Measurements from ENCODE around the gene CCDC179. TPM values are rescaled to one million over a fixed set of nuclear protein-coding genes. Genes with fewer than 3 reads are reported as not detected.

Gene CCDC179
- total and polyA plus RNA-seq, 9 of the 15 experiments (the other 6 are each of a cell fraction or from before 2014, with no cell fraction given): not detected

DNA sequence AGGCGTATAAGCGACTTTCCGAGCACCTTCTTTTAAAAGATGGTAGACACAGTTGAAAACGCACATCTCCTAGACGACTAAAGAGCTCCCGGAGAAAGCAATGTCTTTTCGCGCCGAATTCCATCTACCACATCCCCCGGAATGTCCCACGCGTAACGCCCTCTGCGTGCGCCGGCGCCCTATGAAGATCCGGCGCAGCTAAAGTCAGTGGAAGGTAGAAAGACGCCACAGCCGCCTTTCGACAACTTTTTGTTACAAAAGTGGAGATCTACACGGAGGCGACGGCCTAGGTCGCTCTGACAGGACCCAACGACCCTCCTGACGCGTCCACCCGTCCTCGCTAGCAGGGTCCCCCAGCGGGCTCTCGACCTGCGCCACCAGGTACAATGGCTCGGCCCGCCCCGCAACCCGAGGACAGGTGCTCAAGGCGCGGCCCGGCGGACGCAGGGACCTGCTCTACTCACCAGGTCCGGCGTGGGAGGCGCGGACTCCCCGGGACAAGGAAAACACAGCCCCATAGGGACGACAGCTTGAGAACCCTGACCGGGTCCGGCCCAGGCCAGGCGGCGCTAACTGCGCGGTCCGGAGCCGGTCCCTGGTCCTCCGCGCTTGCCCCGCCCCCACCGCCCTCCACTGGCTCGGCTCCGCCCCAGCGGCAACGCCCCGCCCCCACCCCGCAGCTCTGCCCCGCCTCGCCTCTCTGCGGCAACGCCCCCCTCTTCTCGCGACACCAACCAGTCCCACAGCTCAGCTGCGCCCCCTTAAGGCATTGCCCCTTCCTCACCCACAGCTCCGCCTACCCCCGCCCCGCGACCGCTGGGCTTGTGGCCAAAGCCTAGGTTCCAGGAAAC, 30.8 kb downstream of the CCDC179 start, which contains the start of gene SVIP (continued):
- TF ChIP-seq, protein P1, sequence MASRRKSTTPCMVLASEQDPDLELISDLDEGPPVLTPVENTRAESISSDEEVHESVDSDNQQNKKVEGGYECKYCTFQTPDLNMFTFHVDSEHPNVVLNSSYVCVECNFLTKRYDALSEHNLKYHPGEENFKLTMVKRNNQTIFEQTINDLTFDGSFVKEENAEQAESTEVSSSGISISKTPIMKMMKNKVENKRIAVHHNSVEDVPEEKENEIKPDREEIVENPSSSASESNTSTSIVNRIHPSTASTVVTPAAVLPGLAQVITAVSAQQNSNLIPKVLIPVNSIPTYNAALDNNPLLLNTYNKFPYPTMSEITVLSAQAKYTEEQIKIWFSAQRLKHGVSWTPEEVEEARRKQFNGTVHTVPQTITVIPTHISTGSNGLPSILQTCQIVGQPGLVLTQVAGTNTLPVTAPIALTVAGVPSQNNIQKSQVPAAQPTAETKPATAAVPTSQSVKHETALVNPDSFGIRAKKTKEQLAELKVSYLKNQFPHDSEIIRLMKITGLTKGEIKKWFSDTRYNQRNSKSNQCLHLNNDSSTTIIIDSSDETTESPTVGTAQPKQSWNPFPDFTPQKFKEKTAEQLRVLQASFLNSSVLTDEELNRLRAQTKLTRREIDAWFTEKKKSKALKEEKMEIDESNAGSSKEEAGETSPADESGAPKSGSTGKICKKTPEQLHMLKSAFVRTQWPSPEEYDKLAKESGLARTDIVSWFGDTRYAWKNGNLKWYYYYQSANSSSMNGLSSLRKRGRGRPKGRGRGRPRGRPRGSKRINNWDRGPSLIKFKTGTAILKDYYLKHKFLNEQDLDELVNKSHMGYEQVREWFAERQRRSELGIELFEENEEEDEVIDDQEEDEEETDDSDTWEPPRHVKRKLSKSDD (conservative IDR thresholded peaks at IDR 0.05; ENCODE audit: low read length): no peak
- no peak for TF ChIP-seq FUS (optimal IDR thresholded peaks at IDR 0.05; ENCODE audit: low read depth, low read length)
- TF ChIP-seq, protein P2, sequence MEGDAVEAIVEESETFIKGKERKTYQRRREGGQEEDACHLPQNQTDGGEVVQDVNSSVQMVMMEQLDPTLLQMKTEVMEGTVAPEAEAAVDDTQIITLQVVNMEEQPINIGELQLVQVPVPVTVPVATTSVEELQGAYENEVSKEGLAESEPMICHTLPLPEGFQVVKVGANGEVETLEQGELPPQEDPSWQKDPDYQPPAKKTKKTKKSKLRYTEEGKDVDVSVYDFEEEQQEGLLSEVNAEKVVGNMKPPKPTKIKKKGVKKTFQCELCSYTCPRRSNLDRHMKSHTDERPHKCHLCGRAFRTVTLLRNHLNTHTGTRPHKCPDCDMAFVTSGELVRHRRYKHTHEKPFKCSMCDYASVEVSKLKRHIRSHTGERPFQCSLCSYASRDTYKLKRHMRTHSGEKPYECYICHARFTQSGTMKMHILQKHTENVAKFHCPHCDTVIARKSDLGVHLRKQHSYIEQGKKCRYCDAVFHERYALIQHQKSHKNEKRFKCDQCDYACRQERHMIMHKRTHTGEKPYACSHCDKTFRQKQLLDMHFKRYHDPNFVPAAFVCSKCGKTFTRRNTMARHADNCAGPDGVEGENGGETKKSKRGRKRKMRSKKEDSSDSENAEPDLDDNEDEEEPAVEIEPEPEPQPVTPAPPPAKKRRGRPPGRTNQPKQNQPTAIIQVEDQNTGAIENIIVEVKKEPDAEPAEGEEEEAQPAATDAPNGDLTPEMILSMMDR (IDR thresholded peaks at IDR 0.05 in 2 of 3, conservative IDR thresholded peaks at IDR 0.05 in 1 of 3; ENCODE audit: insufficient read depth in 2 of 3, low read depth in 1 of 3, low read length in 3 of 3): peak; percentile 71 to 90 (median 86)
- no peak for TF ChIP-seq PHTF2 (CRISPR knock-in tag; IDR thresholded peaks at IDR 0.05)
- TF ChIP-seq, protein P3, sequence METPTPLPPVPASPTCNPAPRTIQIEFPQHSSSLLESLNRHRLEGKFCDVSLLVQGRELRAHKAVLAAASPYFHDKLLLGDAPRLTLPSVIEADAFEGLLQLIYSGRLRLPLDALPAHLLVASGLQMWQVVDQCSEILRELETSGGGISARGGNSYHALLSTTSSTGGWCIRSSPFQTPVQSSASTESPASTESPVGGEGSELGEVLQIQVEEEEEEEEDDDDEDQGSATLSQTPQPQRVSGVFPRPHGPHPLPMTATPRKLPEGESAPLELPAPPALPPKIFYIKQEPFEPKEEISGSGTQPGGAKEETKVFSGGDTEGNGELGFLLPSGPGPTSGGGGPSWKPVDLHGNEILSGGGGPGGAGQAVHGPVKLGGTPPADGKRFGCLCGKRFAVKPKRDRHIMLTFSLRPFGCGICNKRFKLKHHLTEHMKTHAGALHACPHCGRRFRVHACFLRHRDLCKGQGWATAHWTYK (CRISPR knock-in tag; IDR thresholded peaks at IDR 0.05): peak; percentile 42; the same call in 1 of the 2 replicates
- no peak for TF ChIP-seq ESRRA (IDR thresholded peaks at IDR 0.05; ENCODE audit: borderline replicate concordance, low read depth)
- TF ChIP-seq TBL1XR1 (IDR thresholded peaks at IDR 0.05; ENCODE audit: low read length in 2 of 2): no peak
- peak; percentile 25 for TF ChIP-seq HMGN3 (IDR thresholded peaks at IDR 0.05; ENCODE audit: borderline replicate concordance, extremely low read depth, insufficient read length, low read depth, low read length)
- TF ChIP-seq MAFF (IDR thresholded peaks at IDR 0.05; ENCODE audit: low read length): no peak
- 0 out of 2 replicates have a peak, but pooled peaks have one; percentile 68 for TF ChIP-seq FOXP1 (CRISPR knock-in tag; IDR thresholded peaks at IDR 0.05)
- 0 out of 2 replicates have a peak, but pooled peaks have one; percentile 31 for TF ChIP-seq ZNF12 (CRISPR knock-in tag; IDR thresholded peaks at IDR 0.05)
- TF ChIP-seq TGIF2 (CRISPR knock-in tag; IDR thresholded peaks at IDR 0.05): no peak
- no peak for TF ChIP-seq NUFIP1 (IDR thresholded peaks at IDR 0.05; ENCODE audit: partially characterized antibody)
- TF ChIP-seq, protein P4, sequence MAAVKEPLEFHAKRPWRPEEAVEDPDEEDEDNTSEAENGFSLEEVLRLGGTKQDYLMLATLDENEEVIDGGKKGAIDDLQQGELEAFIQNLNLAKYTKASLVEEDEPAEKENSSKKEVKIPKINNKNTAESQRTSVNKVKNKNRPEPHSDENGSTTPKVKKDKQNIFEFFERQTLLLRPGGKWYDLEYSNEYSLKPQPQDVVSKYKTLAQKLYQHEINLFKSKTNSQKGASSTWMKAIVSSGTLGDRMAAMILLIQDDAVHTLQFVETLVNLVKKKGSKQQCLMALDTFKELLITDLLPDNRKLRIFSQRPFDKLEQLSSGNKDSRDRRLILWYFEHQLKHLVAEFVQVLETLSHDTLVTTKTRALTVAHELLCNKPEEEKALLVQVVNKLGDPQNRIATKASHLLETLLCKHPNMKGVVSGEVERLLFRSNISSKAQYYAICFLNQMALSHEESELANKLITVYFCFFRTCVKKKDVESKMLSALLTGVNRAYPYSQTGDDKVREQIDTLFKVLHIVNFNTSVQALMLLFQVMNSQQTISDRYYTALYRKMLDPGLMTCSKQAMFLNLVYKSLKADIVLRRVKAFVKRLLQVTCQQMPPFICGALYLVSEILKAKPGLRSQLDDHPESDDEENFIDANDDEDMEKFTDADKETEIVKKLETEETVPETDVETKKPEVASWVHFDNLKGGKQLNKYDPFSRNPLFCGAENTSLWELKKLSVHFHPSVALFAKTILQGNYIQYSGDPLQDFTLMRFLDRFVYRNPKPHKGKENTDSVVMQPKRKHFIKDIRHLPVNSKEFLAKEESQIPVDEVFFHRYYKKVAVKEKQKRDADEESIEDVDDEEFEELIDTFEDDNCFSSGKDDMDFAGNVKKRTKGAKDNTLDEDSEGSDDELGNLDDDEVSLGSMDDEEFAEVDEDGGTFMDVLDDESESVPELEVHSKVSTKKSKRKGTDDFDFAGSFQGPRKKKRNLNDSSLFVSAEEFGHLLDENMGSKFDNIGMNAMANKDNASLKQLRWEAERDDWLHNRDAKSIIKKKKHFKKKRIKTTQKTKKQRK (IDR thresholded peaks at IDR 0.05; ENCODE audit: borderline replicate concordance, low read depth, low read length): no peak
- TF ChIP-seq, protein P5, sequence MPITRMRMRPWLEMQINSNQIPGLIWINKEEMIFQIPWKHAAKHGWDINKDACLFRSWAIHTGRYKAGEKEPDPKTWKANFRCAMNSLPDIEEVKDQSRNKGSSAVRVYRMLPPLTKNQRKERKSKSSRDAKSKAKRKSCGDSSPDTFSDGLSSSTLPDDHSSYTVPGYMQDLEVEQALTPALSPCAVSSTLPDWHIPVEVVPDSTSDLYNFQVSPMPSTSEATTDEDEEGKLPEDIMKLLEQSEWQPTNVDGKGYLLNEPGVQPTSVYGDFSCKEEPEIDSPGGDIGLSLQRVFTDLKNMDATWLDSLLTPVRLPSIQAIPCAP (CRISPR knock-in tag; IDR thresholded peaks at IDR 0.05; ENCODE audit: borderline replicate concordance): no peak
